CD4-positive, alpha-beta T cell treated with Interleukin-6 for 4 hours (primary cell): ENCODE data around the gene TMEM253.

ENCODE experiments used
- DNase-seq: peaks from one replicate; pipeline ENCODE4 v3.0.0-alpha.2; 2020; ENCODE audit warnings: mixed read lengths

The TMEM253 gene

GRCh38 chr14:21100931-21101330 lies at the start of gene TMEM253:
TMEM253 (plus strand) TSS chr14:21101066; CDS start chr14:21101344, 278 bp downstream.
- no peak for DNase-seq

- DNase-seq = no peak
Measured at GRCh38 chr14:21053184-21054122, 47.4 kb upstream of the TMEM253 start.

- DNase-seq = no peak
Measured at GRCh38 chr14:21054123-21054767, 46.6 kb upstream of the TMEM253 start.

GRCh38 chr14:21054768-21055145 lies 46.1 kb upstream of the TMEM253 start:
- DNase-seq = no peak

- no peak for DNase-seq
Measured at GRCh38 chr14:21055432-21056117, 45.3 kb upstream of the TMEM253 start.

- no peak for DNase-seq
Measured at GRCh38 chr14:21056520-21057163, 44.2 kb upstream of the TMEM253 start.

GRCh38 chr14:21057803-21058675 lies 42.8 kb upstream of the TMEM253 start, which contains the start of gene RNASE8:
RNASE8 (plus strand) TSS chr14:21057822; CDS start chr14:21057893, 71 bp downstream.
- DNase-seq = no peak

GRCh38 chr14:21058903-21059302 lies 42.0 kb upstream of the TMEM253 start:
- DNase-seq = no peak

- no peak for DNase-seq
Measured at GRCh38 chr14:21059842-21060613, 40.8 kb upstream of the TMEM253 start.

- DNase-seq = no peak
Measured at GRCh38 chr14:21060614-21061346, 40.1 kb upstream of the TMEM253 start.

- no peak for DNase-seq
Measured at GRCh38 chr14:21061347-21061668, 39.6 kb upstream of the TMEM253 start.

GRCh38 chr14:21063479-21063878 lies 37.4 kb upstream of the TMEM253 start:
- no peak for DNase-seq

- DNase-seq = peak; percentile 13
Measured at GRCh38 chr14:21066882-21067502, 33.9 kb upstream of the TMEM253 start.

GRCh38 chr14:21068521-21069387 lies 32.1 kb upstream of the TMEM253 start:
- peak; percentile 67 for DNase-seq

- DNase-seq = no peak
Measured at GRCh38 chr14:21069388-21070082, 31.3 kb upstream of the TMEM253 start.

GRCh38 chr14:21070083-21070609 lies 30.7 kb upstream of the TMEM253 start, which contains the start of gene ARHGEF40:
ARHGEF40 (plus strand) TSS chr14:21070304; CDS start chr14:21070397, 93 bp downstream.
- DNase-seq = peak; percentile 35

GRCh38 chr14:21070610-21071224 lies 30.1 kb upstream of the TMEM253 start:
- DNase-seq = peak; percentile 5
